T47D (cell line): Measurements from ENCODE around the gene HOXA3.

Experiments
- DNase-seq, 2 experiments: peaks; one replicate each; pipeline versions ENCODE4 v3.0.0 to v3.0.0-alpha.2; 2011 to 2012; ENCODE audit warnings: low read depth in 1 of 2, low spot score in 1 of 2
- JUND ChIP-seq: IDR thresholded peaks from 2 replicates; pipeline ENCODE4 v1.6.1; 2012; ENCODE audit warnings: low read depth
- in situ Hi-C: cut with HindIII; loops from 2 replicates; pipeline ENCODE4 v1.10.0; 2016; ENCODE audit warnings: low sequenced_read_pairs, low pct_unique_long_range_greater_than_20kb

The HOXA3 gene

GRCh38 chr7:27186668-27187474 is 34.5 kb upstream of the HOXA3 start:
- TF ChIP-seq JUND, result no peak

GRCh38 chr7:27185854-27186667 is 33.7 kb upstream of the HOXA3 start:
- in situ Hi-C loops, result no loop called here
- no peak for DNase-seq
- TF ChIP-seq JUND, result no peak

More at GRCh38 chr7:27186668-27187474, 34.5 kb upstream of the HOXA3 start:
- DNase-seq, result no peak
- in situ Hi-C loops, result no loop called here

GRCh38 chr7:27185013-27185853 is 32.9 kb upstream of the HOXA3 start, which contains the start of gene HOXA11:
Gene HOXA11 (minus strand): TSS chr7:27185232. CDS start chr7:27185144, 88 bp downstream.
- DNase-seq, result no peak
- TF ChIP-seq JUND, result no peak
- in situ Hi-C loops, result no loop called here

- in situ Hi-C loops, result no loop called here
- DNase-seq, result peak in 1 of 2 experiments; percentile 40
- TF ChIP-seq JUND, result no peak
These were observed 32.1 kb upstream of the HOXA3 start for GRCh38 chr7:27184337-27185012.

- peak; percentile 36 to 79 for DNase-seq
- in situ Hi-C loops, result no loop called here
- no peak for TF ChIP-seq JUND
These were observed 31.4 kb upstream of the HOXA3 start for GRCh38 chr7:27183682-27184336.

- TF ChIP-seq JUND, result no peak
- in situ Hi-C loops, result no loop called here
- no peak for DNase-seq
These were observed 30.7 kb upstream of the HOXA3 start for GRCh38 chr7:27182861-27183681.

- TF ChIP-seq JUND, result no peak
- in situ Hi-C loops, result no loop called here
- DNase-seq, result no peak
These were observed 30.0 kb upstream of the HOXA3 start for GRCh38 chr7:27182285-27182841.

GRCh38 chr7:27181795-27182275 is 29.5 kb upstream of the HOXA3 start:
- no peak for TF ChIP-seq JUND
- in situ Hi-C loops, result no loop called here
- no peak for DNase-seq

GRCh38 chr7:27180431-27181420 is 28.3 kb upstream of the HOXA3 start:
- no peak for DNase-seq
- TF ChIP-seq JUND, result no peak
- in situ Hi-C loops, result no loop called here
